Skeletal muscle cell (primary cell): ENCODE data around the gene MRPL14.
A peak's percentile ranks its signal among the peaks of the same experiment; 100 is the strongest.

Experiments
- DNase-seq: peaks from one replicate; pipeline ENCODE4 v3.0.0-alpha.2; 2010; ENCODE audit warnings: low read depth
- H3K4me3 ChIP-seq: 2 replicates; pipeline ENCODE4 v1.5.1; 2011; ENCODE audit warnings: low read depth, mild to moderate bottlenecking, control low read depth, low read length, moderate library complexity

The MRPL14 gene

DNA sequence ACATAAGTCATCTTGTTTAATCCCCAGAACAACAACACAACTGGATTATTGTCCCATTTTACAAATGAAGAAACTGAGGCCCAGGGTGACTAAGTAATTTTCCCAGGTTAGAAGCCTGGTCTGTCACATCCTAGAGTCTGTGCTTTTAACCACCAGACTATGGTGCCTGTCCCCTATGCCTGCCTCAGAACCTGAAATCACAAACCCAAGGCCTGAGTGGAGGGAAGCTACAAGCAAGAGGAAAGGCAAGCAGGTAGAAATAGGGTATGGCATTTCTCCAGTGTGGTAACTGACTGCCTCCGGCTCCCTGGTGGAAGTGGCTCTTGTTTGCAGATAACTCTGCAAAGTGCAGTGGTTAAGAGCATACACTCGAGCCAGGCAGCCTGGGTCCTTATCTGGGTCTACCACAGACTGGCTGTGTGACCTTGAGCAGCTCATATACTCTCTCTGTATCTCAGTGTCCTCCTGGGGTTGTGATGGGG is 2.6 kb upstream of the MRPL14 start:
- no peak overlapping the region for H3K4me3 ChIP-seq
- no peak for DNase-seq

DNA sequence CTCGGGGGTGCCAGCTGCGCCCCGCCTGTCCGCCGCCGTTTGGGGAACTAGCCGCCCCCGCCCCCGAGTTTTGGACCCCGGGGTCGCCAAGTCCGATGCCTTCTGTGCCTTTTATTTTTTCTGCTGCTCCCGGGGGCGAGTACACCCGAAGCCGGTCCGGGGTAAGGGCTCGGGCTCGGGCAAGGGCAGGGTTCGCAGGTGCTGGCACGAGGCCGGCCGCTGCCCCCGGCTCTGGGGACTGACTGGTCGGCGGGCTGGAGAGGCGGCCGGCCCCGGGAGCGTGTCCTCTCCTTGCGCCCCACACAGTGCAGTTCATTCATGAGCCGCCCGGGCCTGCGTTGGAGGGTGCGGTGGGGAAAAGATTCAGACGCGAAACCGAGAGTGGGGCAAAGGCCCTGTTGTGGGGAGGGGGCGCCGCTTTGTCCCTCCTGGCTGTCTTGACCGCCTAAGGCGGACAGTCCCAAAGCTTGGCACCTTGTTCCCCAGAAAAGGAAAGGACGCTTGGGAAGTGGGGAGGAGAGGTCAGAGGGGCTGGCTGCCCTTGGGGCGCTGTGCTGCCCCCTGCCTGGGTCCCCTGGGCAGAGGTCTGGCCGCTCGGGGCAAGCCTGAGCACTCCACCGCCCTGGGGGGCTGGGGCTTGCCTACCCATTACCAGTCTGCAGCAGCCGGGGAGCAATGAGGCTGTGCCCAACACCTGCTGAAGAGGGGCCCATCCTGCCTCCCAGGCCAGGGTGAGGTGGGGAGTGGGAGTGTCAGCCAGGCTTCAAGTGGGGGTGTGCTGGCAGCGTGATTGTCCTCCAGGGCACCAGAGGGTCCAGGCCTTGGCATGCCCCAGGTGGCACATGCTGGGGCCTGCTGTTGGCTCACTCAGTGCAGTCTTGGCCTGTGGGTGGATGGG is 1.0 kb upstream of the MRPL14 start:
- peak overlapping the region; percentile 87 for H3K4me3 ChIP-seq
- no peak for DNase-seq

DNA sequence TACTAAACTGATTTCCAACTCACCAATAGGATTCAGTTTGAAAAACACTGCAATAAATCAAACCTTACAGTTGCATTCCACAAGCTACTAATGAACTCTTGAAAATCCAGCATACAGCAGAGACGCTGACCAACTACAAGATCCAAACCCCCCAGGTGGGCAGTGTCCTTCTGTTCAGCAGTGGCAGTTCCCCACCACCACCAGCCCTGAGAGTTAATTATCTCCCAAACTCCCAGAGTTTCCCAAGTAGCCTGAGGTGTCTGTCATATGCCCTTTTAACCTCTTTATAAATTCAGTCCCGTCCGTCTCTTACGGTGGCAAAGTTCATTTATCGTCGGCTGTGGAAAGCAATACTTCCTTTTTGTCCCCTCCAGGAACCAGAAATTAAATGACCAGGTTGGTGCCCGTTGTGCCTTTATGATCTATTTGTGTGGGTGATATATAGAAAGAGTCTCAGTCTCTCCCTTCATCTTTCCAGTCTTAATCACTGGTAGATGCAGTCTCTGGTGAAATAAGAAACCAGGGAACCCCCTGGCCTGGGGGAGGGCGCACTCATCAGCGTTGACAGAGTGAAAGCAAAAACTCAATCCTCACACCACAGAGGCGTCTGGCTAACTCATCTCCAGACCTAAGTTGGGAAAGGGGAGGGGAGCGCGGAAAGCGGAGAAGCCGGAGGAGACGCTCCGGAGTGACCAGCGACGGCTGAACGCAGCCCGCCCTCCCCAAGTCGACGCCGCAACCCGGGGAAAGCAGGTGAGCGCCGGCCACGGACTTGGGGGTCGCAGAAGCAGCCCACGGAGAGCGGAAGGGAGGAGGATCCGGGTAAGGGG is 717 bp downstream of the MRPL14 start:
- DNase-seq = peak; percentile 65
- H3K4me3 ChIP-seq = peak overlapping the region; percentile 73

DNA sequence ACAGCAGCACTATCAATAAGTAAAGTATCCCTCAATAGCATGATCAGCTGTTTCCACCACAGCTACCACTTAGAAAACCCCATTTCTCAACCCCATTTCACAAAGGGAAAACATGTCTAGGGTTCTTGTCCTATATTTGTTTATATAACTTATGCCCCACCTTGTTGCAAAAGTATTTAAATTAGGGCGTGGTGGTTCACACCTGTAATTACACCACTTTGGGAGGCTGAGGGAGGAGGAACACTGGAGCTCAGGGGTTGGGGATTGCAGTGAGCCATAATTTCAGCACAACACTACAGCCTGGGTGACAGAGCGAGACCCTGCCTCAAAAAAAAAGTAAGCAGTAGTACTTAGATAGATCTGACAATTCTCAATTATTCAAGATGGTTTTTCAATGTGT is 3.7 kb downstream of the MRPL14 start:
- no peak overlapping the region for H3K4me3 ChIP-seq
- DNase-seq = no peak

DNA sequence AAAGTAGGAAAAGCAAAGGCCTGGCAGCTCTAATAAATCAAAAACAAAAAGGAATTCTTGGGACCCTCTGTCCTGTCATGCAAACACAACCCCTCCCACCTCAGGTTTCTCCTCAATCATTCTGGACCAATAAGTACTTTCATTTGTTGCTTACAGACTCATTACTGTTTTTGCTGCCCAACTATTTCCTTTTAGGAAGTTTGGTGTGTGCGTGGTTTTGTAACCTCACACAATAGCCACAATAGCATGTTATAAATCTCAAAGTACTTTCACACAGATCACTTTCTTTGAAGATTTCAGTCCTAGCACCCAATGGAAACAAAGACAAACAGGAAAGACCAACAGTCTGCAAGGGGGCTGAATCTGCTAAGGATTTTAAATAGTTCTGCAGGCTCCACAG is 4.5 kb downstream of the MRPL14 start:
- H3K4me3 ChIP-seq = no peak overlapping the region
- DNase-seq = no peak

DNA sequence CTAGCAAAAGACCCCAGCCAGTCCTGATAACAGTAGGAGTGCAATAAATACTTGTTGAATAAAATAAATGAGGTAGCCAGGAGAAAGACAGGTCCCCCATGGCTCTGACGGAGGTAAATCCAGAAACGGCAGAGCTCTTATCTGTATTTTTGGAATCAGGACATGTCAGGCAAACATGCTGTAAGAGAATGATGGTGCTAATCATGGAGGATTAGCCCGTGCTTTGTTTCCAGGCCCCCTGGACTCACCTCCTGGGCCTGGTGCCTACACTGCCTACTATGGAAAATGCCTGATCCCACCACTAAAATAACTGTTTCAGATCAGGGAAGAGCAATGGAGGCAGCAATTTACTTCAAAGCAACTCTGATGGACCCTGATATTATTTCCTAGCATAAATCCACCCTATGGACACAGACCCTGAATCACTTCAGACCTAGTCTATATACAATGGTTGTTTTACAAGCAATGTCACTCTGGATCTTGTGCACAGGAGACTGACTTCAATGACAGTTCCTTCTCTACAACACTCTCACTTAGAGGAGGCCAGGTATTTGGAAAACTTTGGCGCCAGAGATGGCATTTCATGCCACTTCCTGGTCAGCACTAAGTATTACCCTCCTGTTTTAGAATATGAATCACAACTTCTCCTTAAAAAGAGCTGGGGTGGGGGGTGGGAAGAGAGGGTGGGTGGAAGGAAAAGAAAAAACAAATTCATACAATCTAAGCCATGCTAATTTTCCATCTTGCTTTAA is 6.4 kb downstream of the MRPL14 start:
- no peak for DNase-seq
- H3K4me3 ChIP-seq = no peak overlapping the region

DNA sequence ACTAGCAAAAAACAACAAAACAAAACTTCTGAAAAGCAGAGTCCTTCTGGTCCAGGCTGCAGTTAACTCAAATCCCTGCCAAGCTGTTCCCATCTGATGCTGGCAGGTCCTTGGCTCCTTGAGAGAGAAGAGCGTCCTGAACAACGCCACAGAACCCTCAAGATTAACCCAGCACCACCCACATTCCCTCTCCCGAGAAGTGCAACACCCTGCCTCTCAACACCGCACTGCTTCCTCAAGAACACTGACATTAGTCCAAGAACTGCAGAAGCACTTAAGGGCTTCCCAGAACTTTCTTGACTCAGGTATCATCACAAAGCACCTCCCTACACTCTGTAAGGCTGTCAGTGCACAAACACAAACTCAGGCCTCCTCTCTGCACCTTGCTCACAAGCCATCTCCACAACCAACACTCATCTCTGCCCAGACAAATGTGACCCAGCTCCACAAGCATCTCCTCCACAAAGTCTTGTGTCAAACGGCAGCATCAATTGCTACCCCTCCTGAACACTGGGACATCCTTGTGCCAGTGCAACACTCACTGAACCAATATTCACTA is 7.5 kb downstream of the MRPL14 start:
- no peak for DNase-seq
- H3K4me3 ChIP-seq = no peak overlapping the region

DNA sequence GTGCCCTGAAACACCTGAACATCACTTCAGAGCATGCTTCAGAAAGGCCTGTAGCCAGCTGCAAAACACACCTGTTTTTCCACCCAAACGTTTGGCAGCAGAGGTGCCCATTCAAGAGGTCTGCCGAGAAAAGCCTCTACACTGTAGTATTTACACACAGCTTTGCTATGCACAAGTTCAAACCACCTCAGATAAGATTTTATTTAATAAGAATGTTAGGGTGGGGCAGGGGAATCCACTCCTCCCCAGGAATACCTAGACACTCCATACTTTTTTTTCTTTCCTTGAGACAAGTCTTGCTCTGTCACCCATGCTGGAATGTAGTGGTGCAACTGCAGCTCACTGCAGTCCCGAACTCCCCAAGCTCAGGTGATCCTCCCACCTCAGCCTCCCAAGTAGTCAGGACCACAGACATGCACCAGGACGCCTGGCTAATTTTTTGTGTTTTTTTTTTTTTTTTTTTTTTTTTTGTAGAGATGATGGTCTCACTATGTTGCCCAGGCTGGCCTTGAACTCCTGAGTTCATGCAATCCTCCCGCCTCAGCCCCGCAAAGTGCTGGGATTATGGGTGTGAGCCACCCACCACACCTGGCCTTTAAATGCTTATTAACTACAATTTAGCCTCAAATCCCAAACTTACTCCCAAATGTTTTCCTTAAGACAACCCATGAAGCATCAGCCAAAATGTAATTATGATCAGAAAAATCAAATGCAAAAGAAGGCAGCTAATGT is 9.7 kb downstream of the MRPL14 start:
- DNase-seq = no peak
- H3K4me3 ChIP-seq = no peak overlapping the region

DNA sequence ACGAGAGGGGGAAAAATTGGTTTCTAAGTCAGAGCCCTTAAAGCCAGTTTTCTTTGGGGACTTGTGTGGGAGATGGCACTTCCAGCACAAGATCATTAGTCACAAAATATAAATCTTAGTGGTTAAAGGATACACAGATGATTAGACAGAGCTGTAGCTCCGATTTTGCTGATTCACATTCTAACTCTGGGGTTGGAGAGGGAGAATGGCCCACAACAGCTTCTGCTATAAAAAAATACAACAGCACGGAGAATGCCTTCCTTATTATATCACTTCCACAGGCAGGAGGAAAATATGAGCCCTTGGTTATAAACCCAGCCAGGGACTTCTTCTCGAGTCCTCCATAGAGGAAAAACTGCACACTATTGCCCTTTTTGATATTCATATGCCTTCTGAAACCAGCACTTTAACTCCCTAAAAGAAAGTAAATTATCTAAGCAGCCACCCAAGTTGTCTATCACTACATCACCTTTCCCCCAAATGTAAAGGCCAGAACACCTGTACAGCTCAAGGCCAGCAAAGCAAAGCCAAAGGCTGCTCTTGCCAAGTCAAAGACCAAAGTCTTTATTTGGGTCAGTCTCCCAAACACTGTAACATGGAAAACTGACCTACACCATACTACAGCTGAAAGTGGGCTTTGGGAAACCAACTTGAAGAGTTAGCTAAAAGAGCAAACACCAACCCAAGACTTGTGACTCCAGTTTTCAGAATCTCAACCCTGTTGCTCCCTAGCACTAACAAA is 10.4 kb downstream of the MRPL14 start:
- H3K4me3 ChIP-seq = no peak overlapping the region
- DNase-seq = peak; percentile 58

DNA sequence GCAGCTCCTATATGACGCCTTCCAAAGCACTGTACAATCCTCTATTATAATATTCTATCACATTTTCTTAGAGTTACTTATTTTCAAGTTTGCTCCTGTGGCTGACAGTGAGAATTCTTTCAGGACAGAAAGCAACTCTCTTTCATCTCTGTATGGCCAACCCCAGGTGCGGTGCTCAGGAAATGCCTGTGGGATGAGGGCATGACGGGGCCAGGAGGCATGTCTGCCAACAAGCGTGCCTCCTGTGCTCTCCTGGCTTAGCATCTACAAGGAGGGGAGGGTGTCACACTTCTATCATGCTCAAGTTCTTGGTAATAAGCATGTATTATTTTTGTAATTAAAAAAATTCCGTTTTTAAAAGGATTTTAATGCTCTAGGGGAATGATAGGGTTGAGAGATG is 11.4 kb downstream of the MRPL14 start:
- no peak for DNase-seq
- no peak overlapping the region for H3K4me3 ChIP-seq

DNA sequence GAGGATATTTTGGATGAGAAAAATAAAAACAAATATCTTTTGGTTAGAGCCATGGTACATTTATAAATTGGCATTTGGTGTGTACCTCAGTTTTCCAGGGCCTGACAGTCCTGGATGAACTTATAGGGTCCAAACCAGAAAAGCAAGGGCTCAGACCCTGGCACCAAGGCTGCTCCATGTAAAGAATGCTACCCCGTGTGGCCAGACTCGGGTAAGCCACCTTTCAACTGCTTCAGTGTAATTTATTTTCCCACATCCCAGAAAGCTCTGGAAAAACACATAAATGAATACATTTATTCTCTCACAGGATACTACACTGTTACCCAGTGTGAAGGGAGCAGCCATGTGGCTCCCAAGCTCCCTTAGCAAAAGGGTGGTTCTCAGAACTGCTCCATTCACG is 13.8 kb downstream of the MRPL14 start:
- no peak for DNase-seq
- H3K4me3 ChIP-seq = no peak overlapping the region

DNA sequence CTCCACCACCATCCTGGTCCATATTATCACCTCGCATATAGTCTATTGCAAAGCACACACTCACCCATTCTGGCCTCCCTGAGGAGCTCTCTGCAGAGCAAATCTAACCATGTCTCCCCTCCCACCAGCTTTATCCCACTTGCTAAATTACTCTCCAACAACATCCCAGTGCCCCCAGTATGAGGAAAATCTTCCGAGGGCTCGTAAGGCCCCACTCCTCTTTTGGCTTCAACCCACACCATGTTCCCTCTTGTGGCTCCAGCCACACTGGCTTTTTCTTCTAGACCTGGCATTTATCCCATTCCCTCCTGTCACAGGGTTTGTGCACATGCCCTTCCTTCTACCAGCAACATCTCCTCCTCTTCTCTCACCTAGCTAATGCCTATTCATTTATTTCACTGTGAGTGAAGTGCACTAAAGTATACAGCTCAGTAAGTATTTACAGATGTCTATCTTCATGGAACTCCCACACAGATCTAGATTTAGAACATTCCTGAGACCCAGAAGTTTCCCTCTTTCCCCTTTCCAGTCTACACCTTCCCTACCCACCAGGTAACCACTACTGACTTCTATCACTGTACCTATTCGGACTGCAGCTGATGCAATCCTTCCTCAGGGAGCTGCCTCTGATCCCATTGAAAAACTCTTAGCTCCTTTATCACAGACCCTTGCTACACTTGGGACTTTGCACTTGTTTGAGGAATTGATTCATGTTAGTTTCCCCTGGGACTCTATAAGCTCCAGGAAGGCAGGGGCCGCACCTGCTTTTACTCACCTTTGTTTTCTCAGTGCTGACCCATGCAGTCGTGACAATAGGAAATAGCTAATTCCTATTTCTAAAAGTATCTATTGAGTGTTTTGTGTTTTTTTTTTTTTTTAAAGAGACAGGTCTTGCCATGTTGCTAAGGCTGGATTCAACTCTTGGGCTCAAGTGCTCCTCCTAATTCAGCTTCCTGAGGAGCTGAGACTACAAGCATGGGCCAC is 15.5 kb downstream of the MRPL14 start:
- H3K4me3 ChIP-seq = no peak overlapping the region
- no peak for DNase-seq

DNA sequence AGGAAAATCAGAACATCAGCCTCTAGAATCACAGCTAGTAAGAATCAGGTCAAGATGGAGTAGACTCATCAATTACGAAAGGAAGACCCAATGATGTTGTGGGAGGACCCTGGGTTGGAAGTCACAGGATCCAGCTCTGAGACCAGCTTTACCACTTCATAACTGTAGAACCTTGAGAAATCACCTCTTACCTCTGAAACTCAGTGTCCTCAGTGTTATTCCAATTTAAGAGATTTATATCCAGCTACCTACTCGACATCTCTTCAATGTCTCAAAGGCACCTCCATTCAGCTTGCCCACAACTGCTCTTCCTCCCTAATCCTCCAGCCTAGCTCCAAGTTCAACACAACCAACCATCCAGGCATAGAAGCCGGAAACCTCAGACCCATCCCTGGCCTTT is 16.3 kb downstream of the MRPL14 start:
- no peak for DNase-seq
- H3K4me3 ChIP-seq = no peak overlapping the region

DNA sequence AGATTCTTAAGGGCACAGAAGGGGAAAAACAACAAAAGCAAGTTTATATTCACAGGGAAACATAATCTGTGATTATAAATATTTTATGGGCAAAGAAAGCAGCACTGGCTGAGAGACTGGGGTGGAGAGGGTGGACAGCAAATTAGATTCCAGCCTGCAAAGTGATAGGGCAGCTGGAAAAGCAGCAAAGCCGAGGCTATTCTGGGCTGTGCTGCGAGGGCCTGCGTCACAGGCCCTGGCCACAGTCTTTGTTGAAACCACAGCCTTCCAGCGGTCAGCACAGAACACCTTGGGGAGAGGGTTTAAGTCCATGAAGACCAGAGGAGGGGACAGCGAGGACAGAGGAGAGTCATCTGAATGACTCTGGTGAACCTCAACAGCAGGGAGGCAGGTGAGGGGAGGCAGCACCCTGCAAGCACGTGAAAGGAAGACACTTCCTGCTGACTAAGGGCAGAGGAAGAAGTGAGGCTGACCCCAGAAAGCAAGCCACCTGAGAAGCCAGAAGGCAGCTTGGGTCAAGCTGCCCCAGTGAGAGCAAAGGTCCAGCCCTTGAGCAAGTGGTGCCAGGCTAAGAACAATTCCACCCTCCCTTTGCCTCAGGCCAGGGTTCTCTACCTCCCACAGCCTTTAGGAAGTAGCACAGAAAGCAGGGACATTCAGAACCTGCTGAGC is 17.1 kb downstream of the MRPL14 start:
- H3K4me3 ChIP-seq = no peak overlapping the region
- no peak for DNase-seq

DNA sequence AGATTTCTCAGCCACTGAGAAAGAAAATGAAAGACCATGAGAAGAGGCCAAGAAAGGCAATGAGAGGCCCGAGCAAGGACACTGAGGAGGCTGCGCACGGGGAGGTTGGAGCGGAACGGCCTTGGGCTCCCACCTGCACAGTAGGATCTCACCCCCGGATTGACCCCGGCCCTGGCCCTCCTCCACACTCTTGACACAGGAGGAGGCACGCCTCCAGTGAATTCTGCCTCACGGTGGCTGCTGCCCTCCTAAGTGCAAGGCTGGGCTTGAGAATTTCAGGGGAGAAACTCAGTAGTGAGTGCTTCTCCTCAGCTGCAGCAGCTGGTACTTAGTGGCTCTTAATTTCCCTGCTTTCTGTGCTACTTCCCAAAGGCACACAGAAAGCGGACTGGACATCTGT is 18.0 kb downstream of the MRPL14 start:
- DNase-seq = no peak
- H3K4me3 ChIP-seq = no peak overlapping the region

DNA sequence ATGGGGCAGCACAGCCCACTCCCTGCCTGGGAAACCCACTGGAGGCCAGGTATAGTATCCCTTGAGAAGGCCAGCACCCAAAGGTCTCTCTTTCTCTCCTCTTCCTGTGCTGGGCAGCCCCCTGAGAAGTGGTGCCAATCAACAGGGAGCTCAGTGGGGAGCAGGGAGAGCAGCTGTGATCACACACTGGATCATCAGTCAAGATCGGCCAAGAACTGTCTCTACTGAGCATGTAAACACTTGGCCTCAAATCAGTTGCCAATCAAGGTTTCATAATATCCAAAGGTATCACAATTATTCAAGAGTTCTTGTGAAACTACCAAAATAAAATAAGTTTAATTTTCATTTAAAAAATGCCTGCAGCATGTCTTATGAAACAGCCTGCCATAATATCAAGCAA is 18.8 kb downstream of the MRPL14 start:
- H3K4me3 ChIP-seq = no peak overlapping the region
- DNase-seq = no peak

DNA sequence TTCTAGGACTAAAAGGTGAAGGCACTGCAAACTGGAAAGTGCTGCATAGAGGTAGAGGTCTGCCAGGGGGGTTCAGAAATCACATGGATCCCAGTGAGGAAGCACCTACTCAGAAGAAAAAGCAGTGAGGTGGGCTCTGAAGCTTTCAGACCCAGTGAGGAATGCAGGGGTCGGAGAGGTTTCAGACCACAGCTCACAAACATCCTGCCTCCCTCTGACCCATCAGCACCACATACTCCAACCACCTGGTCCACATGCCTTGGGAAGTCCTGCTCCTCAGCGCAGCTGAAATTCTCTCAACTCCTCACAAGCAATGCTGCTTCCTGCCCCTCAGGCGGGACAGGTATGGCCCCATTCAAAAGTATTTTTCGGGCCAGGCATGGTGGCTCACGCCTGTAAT is 20.2 kb downstream of the MRPL14 start:
- no peak overlapping the region for H3K4me3 ChIP-seq
- no peak for DNase-seq
